ENCODE results near the gene KLHDC10. TPM values are rescaled to one million over a fixed set of nuclear protein-coding genes. Genes with fewer than 3 reads are reported as not detected.
"Not testable (repeated sequence)": the region's sequence is repeated elsewhere in the genome, so short reads cannot be mapped to it uniquely, and the experiment has no call there.

Gene KLHDC10
- total and polyA plus RNA-seq, 2 experiments from 2014 or later: 5.5 to 14.7 TPM

- not testable (repeated sequence) for H3F3A ChIP-seq (replicated peaks; ENCODE audit: low read depth); H3K4me2 ChIP-seq; H3K4me1 Mint-ChIP-seq; H3K9me2 ChIP-seq (ENCODE audit: insufficient read depth); H3K27me3 Mint-ChIP-seq (ENCODE audit: insufficient read depth, low read depth, poor library complexity); H3K4me3 Mint-ChIP-seq; H3K4me1 ChIP-seq (ENCODE audit: insufficient read depth); DNase-seq (ENCODE audit: low spot score); ATAC-seq; H2AFZ ChIP-seq; H3K9me3 Mint-ChIP-seq; H3K27ac ChIP-seq (ENCODE audit: low read depth); H3K27ac Mint-ChIP-seq; H3K4me3 ChIP-seq; H4K20me1 ChIP-seq (replicated peaks; ENCODE audit: insufficient read depth); H3K27me3 ChIP-seq (ENCODE audit: insufficient read depth)
- Histone ChIP-seq H3K36me3 (ENCODE audit: insufficient read depth) (peaks cover 26% of the 10 kb centered on the region), H3K79me2 (replicated peaks; ENCODE audit: insufficient read depth) (peaks cover 18% of the 10 kb centered on the region)
- H3K36me3 Mint-ChIP-seq (ENCODE audit: low read depth): peaks cover 50% of the 10 kb centered on the region
These were observed 114.0 kb downstream of the KLHDC10 start for GRCh38 chr7:130184349-130184748.

Small RNA genes lying within 50 kb of the gene (small RNA-seq; reads per million reads assigned to genes)
- gene RNA5SP245 (ENCODE audit: low replicate concordance): not detected

Other genes with a start within 250 kb of the KLHDC10 start
- gene UBE2H, start 117.6 kb upstream of the KLHDC10 start, total RNA-seq (2014; rRNA removed; shearing (Covaris generic)): 86.5 and 107 TPM in 2 replicates
- 37.2 and 40.8 TPM in 2 replicates for gene UBE2H, start 117.6 kb upstream of the KLHDC10 start, polyA plus RNA-seq (2016; fragmentation: Nextera tagmentation; extraction: Ambion mirVana)
- gene ZC3HC1, start 19.2 kb upstream of the KLHDC10 start, total RNA-seq (2014; rRNA removed; shearing (Covaris generic)): 31.0 and 35.1 TPM in 2 replicates
- gene ZC3HC1, start 19.2 kb upstream of the KLHDC10 start, polyA plus RNA-seq (2016; fragmentation: Nextera tagmentation; extraction: Ambion mirVana): 24.6 and 31.0 TPM in 2 replicates
- gene TMEM209, start 134.9 kb downstream of the KLHDC10 start, total RNA-seq (2014; rRNA removed; shearing (Covaris generic)): 18.6 and 23.6 TPM in 2 replicates
- 21.3 and 26.2 TPM in 2 replicates for gene TMEM209, start 134.9 kb downstream of the KLHDC10 start, polyA plus RNA-seq (2016; fragmentation: Nextera tagmentation; extraction: Ambion mirVana)
- gene SSMEM1, start 137.3 kb downstream of the KLHDC10 start, total RNA-seq (2014; rRNA removed; shearing (Covaris generic)): not detected in 2 replicates
- gene SSMEM1, start 137.3 kb downstream of the KLHDC10 start, polyA plus RNA-seq (2016; fragmentation: Nextera tagmentation; extraction: Ambion mirVana): not detected in 2 replicates
- gene CPA2, start 196.3 kb downstream of the KLHDC10 start, total RNA-seq (2014; rRNA removed; shearing (Covaris generic)): not detected in 2 replicates
- not detected in 2 replicates for gene CPA2, start 196.3 kb downstream of the KLHDC10 start, polyA plus RNA-seq (2016; fragmentation: Nextera tagmentation; extraction: Ambion mirVana)
- not detected in 2 replicates for gene CPA4, start 222.6 kb downstream of the KLHDC10 start, total RNA-seq (2014; rRNA removed; shearing (Covaris generic))
- gene CPA4, start 222.6 kb downstream of the KLHDC10 start, polyA plus RNA-seq (2016; fragmentation: Nextera tagmentation; extraction: Ambion mirVana): not detected in 2 replicates